CD4-positive, alpha-beta T cell treated with Interleukin-17A for 4 hours (primary cell): ENCODE data around the gene RANGRF.

Experiments used
- DNase-seq: peaks from one replicate; pipeline ENCODE4 v3.0.0-alpha.2; 2020; ENCODE audit warnings: mixed read lengths

The RANGRF gene

DNA sequence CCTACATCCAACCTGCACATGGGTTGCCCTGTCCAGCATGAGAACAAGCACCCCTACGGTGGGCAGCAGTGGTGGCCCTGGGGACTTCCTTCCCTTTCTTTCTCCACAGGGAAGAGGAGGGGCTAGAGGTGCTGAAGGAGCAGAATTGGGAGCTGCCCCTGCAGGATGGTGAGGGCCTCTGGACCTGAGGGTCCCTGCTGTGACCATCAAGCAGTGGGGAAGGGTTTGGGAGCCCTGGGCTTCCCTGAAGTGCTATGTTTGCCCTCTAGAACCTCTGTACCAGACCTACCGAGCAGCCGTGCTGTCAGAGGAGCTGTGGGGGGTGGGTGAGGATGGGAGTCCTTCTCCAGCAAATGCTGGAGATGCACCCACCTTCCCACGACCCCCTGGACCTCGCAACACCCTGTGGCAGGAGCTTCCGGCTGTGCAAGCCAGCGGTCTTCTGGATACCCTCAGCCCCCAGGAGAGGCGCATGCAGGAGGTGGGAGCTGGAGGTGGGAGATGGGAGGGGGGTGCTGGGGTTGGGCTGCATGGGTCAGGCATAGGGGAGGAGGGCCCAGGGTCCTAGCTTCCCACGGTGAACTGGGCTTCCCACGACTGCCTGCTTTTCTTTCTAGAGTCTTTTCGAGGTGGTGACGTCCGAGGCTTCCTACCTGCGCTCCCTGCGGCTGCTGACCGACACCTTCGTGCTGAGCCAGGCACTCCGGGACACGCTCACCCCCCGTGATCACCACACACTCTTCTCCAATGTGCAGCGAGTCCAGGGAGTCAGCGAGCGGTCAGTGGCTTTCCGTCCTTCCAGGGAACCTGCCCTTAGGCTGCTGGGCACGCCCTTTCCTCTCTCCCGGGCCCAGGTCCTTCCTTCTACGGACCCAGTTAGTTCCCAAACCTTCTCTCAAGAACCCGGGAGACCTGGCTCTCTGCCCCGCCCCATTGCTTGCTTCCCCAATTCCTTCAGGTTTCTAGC is 26.6 kb downstream of the RANGRF start:
- DNase-seq, result no peak

DNA sequence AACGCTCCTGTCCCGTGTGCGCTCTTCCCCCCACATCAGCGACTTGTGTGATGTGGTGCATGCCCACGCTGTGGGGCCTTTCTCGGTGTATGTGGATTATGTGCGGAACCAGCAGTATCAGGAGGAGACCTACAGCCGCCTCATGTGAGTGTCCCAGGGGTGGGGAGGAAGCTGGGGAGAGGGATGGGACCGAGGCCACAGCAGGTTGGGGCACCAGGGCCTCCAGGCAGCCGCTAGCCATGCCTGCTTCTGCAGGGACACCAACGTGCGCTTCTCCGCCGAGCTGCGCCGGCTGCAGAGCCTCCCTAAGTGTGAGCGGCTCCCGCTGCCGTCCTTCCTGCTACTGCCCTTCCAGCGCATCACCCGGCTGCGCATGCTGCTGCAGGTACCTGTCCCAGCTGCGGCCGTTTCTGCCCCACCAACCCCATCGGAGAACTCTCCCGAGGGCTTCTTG is 27.3 kb downstream of the RANGRF start:
- DNase-seq, result no peak

DNA sequence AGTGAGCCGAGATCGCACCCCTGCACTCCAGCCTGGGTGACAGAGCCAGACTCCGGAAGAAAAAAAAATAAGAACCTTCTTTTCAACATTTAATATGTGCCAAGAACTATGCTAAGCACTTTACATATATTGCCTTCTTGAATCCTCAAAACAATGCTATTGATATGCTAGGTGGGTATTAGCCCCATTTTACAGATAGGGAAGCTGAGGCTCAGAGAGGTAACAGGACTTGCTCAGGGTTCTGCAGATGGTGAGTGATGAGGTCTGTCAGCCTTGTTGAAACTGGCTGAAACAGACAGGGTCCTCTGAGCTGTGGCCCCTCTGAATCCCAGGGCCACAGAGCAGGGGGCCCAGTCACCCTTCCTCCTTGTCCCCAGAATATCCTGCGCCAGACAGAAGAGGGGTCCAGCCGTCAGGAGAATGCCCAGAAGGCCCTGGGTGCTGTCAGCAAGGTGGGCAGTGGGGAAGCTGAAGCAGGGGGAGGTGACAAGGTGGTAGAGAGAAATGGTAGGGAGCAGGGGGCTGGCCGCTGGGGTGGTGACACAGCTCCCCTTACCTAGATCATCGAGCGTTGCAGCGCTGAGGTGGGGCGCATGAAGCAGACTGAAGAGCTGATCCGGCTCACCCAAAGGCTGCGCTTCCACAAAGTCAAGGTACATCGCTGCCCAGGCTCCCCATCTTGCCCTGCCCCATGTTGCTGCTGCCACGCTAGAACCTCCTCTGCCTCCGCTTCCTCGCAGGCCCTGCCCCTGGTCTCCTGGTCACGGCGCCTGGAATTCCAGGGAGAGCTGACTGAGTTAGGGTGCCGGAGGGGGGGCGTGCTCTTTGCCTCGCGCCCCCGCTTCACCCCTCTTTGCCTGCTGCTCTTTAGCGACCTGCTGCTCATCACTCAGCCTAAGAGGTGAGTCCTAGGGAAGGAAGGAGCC is 29.8 kb downstream of the RANGRF start:
- no peak for DNase-seq

DNA sequence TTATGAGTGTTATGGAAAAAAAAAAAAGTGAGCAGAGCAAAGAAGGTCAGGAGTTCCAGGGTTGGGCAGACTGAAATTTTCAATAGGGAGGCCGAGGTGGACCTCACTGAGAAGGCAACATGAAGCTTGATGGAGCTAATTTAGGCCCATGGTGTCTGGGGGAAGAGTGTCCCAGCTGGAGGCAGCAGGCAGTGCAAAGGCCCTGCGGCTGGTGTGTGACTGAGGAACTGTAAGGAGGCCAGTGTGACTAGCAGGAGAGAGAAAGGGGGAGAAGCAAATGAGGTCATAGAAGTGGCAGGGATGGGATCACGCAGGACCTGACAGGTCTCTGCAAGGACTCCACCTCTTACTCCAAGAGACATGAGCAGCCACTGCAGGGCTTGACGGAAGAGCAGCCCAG is 31.8 kb downstream of the RANGRF start:
- DNase-seq, result no peak

DNA sequence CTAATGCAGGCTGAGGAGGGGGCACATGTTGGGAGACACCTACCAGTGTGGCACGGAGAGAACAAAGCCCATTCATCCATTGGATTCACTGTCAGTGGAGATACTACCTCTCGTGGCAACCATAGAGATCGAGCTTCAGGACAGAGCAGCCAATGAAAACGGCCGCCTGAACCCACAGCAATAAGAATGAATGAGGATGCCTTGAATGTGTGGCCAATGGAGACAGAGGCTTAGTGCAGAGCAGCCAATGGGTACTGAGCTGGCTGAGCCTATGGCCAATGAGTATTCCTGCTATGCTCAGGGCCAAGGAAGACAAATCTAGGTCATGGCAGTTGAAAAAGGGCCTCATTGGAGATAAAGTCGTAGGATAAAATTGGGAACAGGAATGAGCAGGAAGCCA is 32.5 kb downstream of the RANGRF start:
- DNase-seq, result no peak

GRCh38 chr17:8322061-8322460 is 33.6 kb downstream of the RANGRF start:
- no peak for DNase-seq

DNA sequence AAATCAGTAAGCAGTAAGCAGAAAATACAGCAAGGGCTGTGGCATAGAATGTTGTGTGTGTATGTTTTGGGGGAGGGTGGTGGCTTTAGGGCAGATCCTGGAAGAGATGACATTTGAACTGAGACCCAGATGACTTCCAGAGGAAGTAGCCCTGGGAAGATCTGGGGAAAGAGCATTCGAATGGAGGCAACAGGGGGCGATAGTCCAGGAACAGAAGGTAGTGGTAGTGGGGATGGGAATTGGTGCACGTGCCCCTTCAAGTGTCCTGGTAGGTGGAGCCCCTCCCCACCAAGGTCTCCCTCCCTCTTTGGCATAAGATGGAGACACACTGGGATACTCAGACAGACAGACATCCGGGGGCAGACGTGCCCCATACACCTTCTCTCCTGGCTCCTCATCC is 35.7 kb downstream of the RANGRF start:
- DNase-seq, result no peak

DNA sequence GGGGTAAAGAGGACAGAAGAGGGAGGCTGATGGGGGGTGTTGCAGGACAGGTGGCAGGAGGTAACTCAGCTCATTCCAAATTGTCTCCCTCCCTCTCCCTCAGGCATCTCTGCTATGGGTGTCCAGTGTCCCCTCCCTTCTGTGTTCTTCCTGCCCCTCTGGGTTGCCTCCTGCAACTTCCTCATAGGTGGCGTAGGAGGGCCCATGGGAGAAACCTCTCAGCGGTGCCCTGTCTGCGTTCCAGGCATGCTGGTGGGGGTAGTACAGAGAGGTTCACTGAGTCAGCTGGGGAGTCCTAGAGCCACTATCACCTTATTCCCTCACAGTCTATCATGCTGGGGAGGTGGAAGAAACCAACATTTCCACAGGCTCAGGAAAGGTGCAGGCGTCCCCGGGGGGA is 36.5 kb downstream of the RANGRF start:
- no peak for DNase-seq

GRCh38 chr17:8326511-8327302 is 38.2 kb downstream of the RANGRF start:
- peak; percentile 28 for DNase-seq

GRCh38 chr17:8327303-8327649 is 38.8 kb downstream of the RANGRF start:
- no peak for DNase-seq

- no peak for DNase-seq
Observed at GRCh38 chr17:8332128-8332527, 43.7 kb downstream of the RANGRF start.

- DNase-seq, result no peak
Observed at GRCh38 chr17:8332688-8333087, 44.2 kb downstream of the RANGRF start.

DNA sequence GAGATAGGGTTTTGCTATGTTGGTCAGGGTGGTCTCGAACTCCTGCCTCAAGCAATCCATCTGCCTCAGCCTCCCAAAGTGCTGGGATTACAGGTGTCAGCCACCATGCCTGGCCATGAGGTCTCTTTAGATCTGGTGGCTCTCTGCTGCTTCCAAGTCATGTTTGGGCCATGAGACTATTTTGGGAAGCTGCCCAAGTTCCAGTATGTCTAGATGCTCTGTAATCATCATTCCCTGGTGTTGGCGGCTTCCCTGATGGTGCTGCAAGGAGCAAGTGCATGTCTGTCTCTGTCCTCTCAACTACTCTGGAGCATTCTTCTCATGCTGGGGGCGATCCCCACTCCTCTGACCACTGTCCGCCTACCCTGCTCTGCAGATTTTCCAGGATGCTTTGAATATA is 44.8 kb downstream of the RANGRF start:
- DNase-seq, result no peak

DNA sequence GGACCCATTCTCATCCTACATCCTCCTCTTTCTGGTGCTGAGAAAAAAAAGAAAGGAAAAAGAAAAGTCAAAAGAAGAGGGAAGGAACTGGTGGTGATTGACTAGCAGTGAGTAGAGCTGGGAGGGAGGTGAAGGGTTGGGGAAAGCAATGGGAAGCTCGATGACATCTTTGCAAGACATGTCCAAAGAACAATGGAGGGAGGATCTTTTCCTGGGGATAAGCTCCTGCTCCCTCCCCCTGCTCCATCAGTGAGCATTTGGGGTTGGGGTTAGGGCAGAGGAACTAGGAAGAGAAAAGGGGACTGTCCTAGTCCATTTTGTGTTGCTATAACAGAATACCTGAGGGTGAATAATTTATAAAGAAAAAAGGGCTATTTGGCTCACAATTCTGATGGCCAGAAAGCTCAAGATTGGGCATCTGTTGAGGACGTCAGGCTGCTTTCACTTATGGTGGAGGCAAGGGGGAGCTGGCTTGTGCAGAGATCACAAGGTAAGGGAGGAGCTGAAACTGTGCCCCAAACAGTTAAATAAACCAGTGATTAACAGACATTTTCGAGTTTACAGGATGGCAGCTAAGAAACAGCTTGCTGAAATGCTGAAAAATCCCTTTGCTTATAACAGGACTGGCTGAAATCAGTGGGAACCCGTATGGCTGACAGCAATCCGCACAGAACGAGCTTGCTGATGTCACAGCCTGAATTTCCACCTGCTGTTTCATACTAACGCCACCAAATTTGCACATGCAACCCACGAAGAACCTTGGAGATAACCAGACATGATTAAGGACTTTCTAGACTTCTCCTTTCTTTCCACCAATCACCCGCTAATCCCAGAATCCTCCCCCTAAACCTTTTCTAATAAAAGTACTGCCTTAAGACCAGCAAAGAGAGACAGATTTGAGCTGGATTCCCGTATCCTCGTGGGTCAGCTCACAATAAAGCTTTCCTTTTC is 49.6 kb downstream of the RANGRF start:
- DNase-seq, result no peak

DNA sequence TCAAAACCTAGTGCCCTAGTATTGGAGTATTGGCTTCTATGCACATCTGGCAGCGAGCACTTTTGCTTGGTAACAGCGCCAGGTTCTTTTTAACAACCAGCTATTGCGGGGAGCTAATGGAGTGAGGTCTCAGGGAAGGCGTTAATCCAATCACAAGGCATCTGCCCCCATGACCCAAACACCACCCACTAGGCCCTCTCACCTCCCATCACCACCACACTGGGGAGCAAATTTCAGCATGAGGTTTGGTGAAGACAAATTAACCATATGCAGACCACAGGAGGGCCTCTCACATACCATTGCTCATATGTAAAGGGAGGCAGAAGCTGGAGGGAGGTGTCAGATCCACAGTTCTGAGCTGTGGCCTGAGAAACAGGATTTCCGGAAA is 50.3 kb downstream of the RANGRF start:
- no peak for DNase-seq

GRCh38 chr17:8339540-8339939 is 51.1 kb downstream of the RANGRF start, which contains the start of gene ODF4:
Gene ODF4 (plus strand): TSS chr17:8339840. CDS start chr17:8340052, 212 bp downstream.
- DNase-seq, result no peak
